HCT116 (cell line): ENCODE measurements around the gene TASP1. TPM values are rescaled to one million over a fixed set of nuclear protein-coding genes. Genes with fewer than 3 reads are reported as not detected.

Experiments
- ATAC-seq: fragments of 200-7000 bp; cut with Tn5 transposase; 2 replicates; pipeline ENCODE4 v1.9.1; 2020; ENCODE audit warnings: mild to moderate bottlenecking, moderate library complexity
- BruUV-seq: library from RNA; stranded (reverse); fragments of 400-500 nt; replicated peaks from 2 replicates; lab custom pipeline; 2021; lab: Mats Ljungman, UMichigan
- CTCF ChIA-PET: fragments of 300-600 bp; sonication (Branson Sonifier 250); formaldehyde crosslinking; loops from one replicate; lab custom pipeline; 2021; ENCODE audit warnings: antibody characterized with exemption; lab: Charles Lee
- POLR2A ChIA-PET: fragments of 300-600, 350-600 bp; sonication (Branson Sonifier 250); formaldehyde crosslinking; loops from one replicate; lab custom pipeline; 2021; ENCODE audit warnings: antibody characterized with exemption; lab: Charles Lee
- RAD21 ChIA-PET, 2 experiments: fragments of 300-600 bp; sonication (Branson Sonifier 250); formaldehyde crosslinking; loops; one replicate each; lab custom pipeline; 2023; ENCODE audit warnings: low total read pairs in 2 of 2; ENCODE audit not compliant: uncharacterized antibody in 2 of 2, unreplicated experiment in 2 of 2, low non-redundant PET in 1 of 2; lab: Charles Lee
- DNase-seq: peaks from one replicate; pipeline ENCODE4 v3.0.0-alpha.2; 2010; ENCODE audit warnings: low read depth, low spot score
- H2AFZ ChIP-seq: fragments of 200-600 bp; shearing (Covaris generic), sonication (generic); 2 replicates; pipeline ENCODE4 v1.6.1; 2017; ENCODE audit warnings: low read depth, mixed run types, mixed read lengths, antibody characterized with exemption, low read length; ENCODE audit not compliant: poor library complexity, severe bottlenecking
- H3K27ac ChIP-seq: 2 replicates; pipeline ENCODE4 v1.5.1; 2012; ENCODE audit warnings: low read depth, low read length
- H3K27me3 ChIP-seq: fragments of 200-600 bp; sonication (generic); 2 replicates; pipeline ENCODE4 v1.6.1; 2016; ENCODE audit warnings: mixed run types, low read length, mixed read lengths; ENCODE audit not compliant: insufficient read depth
- H3K36me3 ChIP-seq, 2 experiments: fragments of 200-500 bp in 1 of 2; fragments of 200-600 bp in 1 of 2; sonication (Bioruptor generic) in 1 of 2; sonication (generic) in 1 of 2; 2 replicates each; pipeline versions ENCODE4 v1.5.1 to v1.6.1; 2014 to 2016; ENCODE audit warnings: low read length in 2 of 2, inconsistent platforms in 1 of 2, mixed read lengths in 1 of 2, mixed run types in 1 of 2; ENCODE audit not compliant: insufficient read depth in 2 of 2, control insufficient read depth in 1 of 2
- H3K4me1 ChIP-seq, 2 experiments: fragments of 200-600 bp in 1 of 2; sonication (generic) in 1 of 2; 2 replicates each; pipeline versions ENCODE4 v1.5.1 to v1.6.1; 2012 to 2017; ENCODE audit warnings: low read length in 2 of 2, inconsistent platforms in 1 of 2, mild to moderate bottlenecking in 1 of 2, mixed read lengths in 1 of 2, mixed run types in 1 of 2, moderate library complexity in 1 of 2; ENCODE audit not compliant: insufficient read depth in 2 of 2, control insufficient read depth in 1 of 2
- H3K4me2 ChIP-seq: fragments of 200-600 bp; sonication (generic); 2 replicates; pipeline ENCODE4 v1.6.1; 2017; ENCODE audit warnings: mixed run types, low read length, mixed read lengths
- H3K4me3 ChIP-seq, 2 experiments: fragments of 200-600 bp in 1 of 2; sonication (generic) in 1 of 2; replicated peaks in 1 of 2; 2 replicates each; pipeline ENCODE4 v1.5.1; 2011 to 2016; ENCODE audit warnings: low read length in 2 of 2, control low read depth in 1 of 2, low read depth in 1 of 2, mild to moderate bottlenecking in 1 of 2, mixed read lengths in 1 of 2, mixed run types in 1 of 2
- H3K79me2 ChIP-seq: fragments of 200-600 bp; sonication (generic); 2 replicates; pipeline ENCODE4 v1.6.1; 2017; ENCODE audit warnings: mild to moderate bottlenecking, mixed run types, low read length, moderate library complexity, mixed read lengths; ENCODE audit not compliant: insufficient read depth
- H3K9ac ChIP-seq: fragments of 200-600 bp; sonication (generic); 2 replicates; pipeline ENCODE4 v1.6.1; 2016; ENCODE audit warnings: low read length, mixed read lengths
- H3K9me2 ChIP-seq: fragments of 200-600 bp; sonication (generic), shearing (Covaris generic); 2 replicates; pipeline ENCODE4 v1.6.1; 2017; ENCODE audit warnings: mixed run types, mild to moderate bottlenecking, moderate library complexity; ENCODE audit not compliant: insufficient read depth
- H3K9me3 ChIP-seq, 2 experiments: fragments of 200-500 bp in 1 of 2; fragments of 200-600 bp in 1 of 2; sonication (Bioruptor generic) in 1 of 2; sonication (generic) in 1 of 2; 2 replicates each; pipeline ENCODE4 v1.6.1; 2014 to 2017; ENCODE audit warnings: low read length in 2 of 2, mixed read lengths in 2 of 2, inconsistent platforms in 1 of 2, low read depth in 1 of 2, mild to moderate bottlenecking in 1 of 2, mixed run types in 1 of 2, moderate library complexity in 1 of 2; ENCODE audit not compliant: control insufficient read depth in 1 of 2, insufficient read depth in 1 of 2
- H4K20me1 ChIP-seq: fragments of 200-600 bp; sonication (generic), shearing (Covaris generic); 2 replicates; pipeline ENCODE4 v1.6.1; 2017; ENCODE audit warnings: mixed run types, mild to moderate bottlenecking, moderate library complexity; ENCODE audit not compliant: insufficient read depth
- CBX3 ChIP-seq: IDR thresholded peaks from 2 replicates; pipeline ENCODE4 v1.6.1; 2012; ENCODE audit warnings: low read depth
- CEBPB ChIP-seq: IDR thresholded peaks from 2 replicates; pipeline ENCODE4 v1.6.1; 2012; ENCODE audit warnings: low read depth
- ELF1 ChIP-seq: IDR thresholded peaks from 2 replicates; pipeline ENCODE4 v1.6.1; 2012; ENCODE audit warnings: low read depth, borderline replicate concordance
- JUND ChIP-seq: IDR thresholded peaks from 2 replicates; pipeline ENCODE4 v1.6.1; 2012
- POLR2AphosphoS5 ChIP-seq: IDR thresholded peaks from 2 replicates; pipeline ENCODE4 v1.6.1; 2011; ENCODE audit warnings: mild to moderate bottlenecking, low read depth, low read length, moderate library complexity
- RAD21 ChIP-seq: IDR thresholded peaks from 2 replicates; pipeline ENCODE4 v1.6.1; 2012; ENCODE audit warnings: low read depth, mild to moderate bottlenecking
- SIN3A ChIP-seq: IDR thresholded peaks from 2 replicates; pipeline ENCODE4 v1.6.1; 2012; ENCODE audit warnings: low read depth
- SP1 ChIP-seq: IDR thresholded peaks from 2 replicates; pipeline ENCODE4 v1.6.1; 2012; ENCODE audit warnings: low read depth
- ZNF274 ChIP-seq: fragments of 200-500 bp; sonication (Bioruptor generic); IDR thresholded peaks from 2 replicates; pipeline ENCODE4 v1.6.1; 2014; ENCODE audit warnings: mild to moderate bottlenecking, low read depth, low read length, inconsistent platforms
- intact Hi-C: fragments of 100-400 bp; cut with micrococcal nuclease; formaldehyde crosslinking; loops from 2 replicates; pipeline ENCODE4 v1.10.0; 2022
- total RNA-seq: library from RNA; stranded (reverse); gene quantifications from one replicate; pipeline ENCODE4 v1.2.1, GENCODE V29; 2021; ENCODE audit not compliant: unreplicated experiment
- TF ChIP-seq, protein P1 (sequence below): IDR thresholded peaks from 2 replicates; pipeline ENCODE4 v1.6.1; 2012
- TF ChIP-seq, protein P2 (sequence below): IDR thresholded peaks from 2 replicates; pipeline ENCODE4 v1.6.1; 2012; ENCODE audit warnings: low read depth
- TF ChIP-seq, protein P3 (sequence below): IDR thresholded peaks from 2 replicates; pipeline ENCODE4 v1.6.1; 2011; ENCODE audit warnings: mild to moderate bottlenecking, low read length, moderate library complexity; ENCODE audit not compliant: insufficient replicate concordance; ENCODE audit errors: extremely low read depth

Gene TASP1
- total RNA-seq, 1 experiment from 2014 or later: 19.1 TPM

DNA sequence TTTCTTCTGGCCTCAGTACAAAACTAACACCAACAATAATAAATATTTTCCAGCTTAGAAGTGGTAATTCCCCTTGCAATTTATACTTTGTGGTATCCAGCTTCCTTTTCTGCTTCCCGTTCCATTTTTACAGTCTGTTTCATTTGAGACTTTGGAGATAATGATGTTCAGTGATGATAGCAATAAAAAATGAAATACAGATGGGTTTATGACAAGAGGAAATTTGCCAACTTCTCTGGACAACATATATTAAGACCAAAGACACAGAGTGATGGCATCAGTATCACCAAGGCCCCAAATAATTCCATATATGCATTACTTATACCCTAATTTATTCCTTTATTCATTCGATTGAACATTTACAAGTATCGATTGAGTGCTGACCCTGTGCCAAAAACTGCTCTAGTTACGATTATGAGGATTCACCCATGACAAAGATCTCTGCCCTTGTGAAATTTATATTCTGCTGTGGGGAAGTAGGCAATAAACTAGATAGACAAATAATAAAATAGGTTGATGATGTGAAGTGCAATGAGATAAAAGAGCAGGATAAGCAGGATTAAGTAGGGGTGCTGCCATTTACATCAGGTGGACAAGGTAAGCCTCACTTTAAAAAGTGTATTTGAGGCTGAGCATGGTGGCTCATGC lies 18.1 kb upstream of the TASP1 start:
- intact Hi-C loops: no loop called here
- RAD21 ChIA-PET: no interaction called here
- no peaks in the 10 kb centered on the region for H3K79me2 ChIP-seq
- no peak overlapping the region for H3K27ac ChIP-seq
- no TSS peak for BruUV-seq
- no peak for ATAC-seq
- POLR2A ChIA-PET: no interaction called here
- CTCF ChIA-PET: no interaction called here
- no peaks in the 10 kb centered on the region for H3K36me3 ChIP-seq
- H4K20me1 ChIP-seq: no peaks in the 10 kb centered on the region
- no peak for TF ChIP-seq SIN3A
- TF ChIP-seq, all 23 proteins: peak for 0
- Histone ChIP-seq H2AFZ (no peak overlapping the region), H3K4me3 (no peak overlapping the region), H3K9me2 (no peaks in the 10 kb centered on the region), H3K9ac (no peak overlapping the region), H3K4me1 (peaks cover 4 to 14% of the 10 kb centered on the region in 2 experiments; a peak in 3 of 4 replicates), H3K27me3 (no peaks in the 10 kb centered on the region), H3K9me3 (no peaks in the 10 kb centered on the region), H3K4me2 (no peak overlapping the region)
- DNase-seq: no peak

DNA sequence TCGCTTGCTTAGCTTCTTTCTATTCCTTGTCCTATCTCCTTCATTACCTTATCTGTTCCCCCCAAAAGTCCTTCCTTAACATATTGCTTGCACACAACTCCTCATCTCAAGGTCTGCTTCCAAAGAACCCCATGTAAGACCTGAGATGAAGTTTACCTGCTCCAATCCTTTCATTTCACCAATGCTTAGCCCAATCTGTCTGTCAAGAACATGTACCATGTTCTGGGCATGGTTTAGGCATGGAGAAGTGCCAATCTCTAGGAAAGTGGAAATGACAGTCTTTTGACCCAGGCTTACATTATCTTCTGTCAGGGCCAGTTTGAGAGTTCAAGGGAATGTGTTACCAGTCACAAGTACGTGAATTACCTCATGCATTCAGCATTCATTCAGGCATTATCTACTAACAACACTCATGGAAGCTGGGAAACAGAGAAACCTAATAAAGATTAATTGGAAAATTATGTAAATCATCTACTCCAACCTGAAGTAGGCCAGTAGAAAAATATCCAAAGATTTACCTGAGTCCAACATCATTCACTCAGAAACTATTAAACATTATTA lies 15.8 kb upstream of the TASP1 start:
- Histone ChIP-seq H3K27me3 (no peaks in the 10 kb centered on the region), H2AFZ (no peak overlapping the region), H3K9me2 (no peaks in the 10 kb centered on the region), H3K9me3 (no peaks in the 10 kb centered on the region), H3K4me1 (peaks cover 4 to 14% of the 10 kb centered on the region in 2 experiments; a peak in 3 of 4 replicates), H3K9ac (no peak overlapping the region), H3K4me3 (no peak overlapping the region), H3K79me2 (no peaks in the 10 kb centered on the region), H3K36me3 (no peaks in the 10 kb centered on the region), H4K20me1 (no peaks in the 10 kb centered on the region), H3K27ac (no peak overlapping the region), H3K4me2 (no peak overlapping the region)
- intact Hi-C loops: no loop called here
- CTCF ChIA-PET: no interaction called here
- no TSS peak for BruUV-seq
- RAD21 ChIA-PET: no interaction called here
- no peak for ATAC-seq
- no peak for DNase-seq
- POLR2A ChIA-PET: no interaction called here
- TF ChIP-seq, protein P1, sequence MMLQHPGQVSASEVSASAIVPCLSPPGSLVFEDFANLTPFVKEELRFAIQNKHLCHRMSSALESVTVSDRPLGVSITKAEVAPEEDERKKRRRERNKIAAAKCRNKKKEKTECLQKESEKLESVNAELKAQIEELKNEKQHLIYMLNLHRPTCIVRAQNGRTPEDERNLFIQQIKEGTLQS: no peak
- no peak for TF ChIP-seq JUND
- TF ChIP-seq, protein P2, sequence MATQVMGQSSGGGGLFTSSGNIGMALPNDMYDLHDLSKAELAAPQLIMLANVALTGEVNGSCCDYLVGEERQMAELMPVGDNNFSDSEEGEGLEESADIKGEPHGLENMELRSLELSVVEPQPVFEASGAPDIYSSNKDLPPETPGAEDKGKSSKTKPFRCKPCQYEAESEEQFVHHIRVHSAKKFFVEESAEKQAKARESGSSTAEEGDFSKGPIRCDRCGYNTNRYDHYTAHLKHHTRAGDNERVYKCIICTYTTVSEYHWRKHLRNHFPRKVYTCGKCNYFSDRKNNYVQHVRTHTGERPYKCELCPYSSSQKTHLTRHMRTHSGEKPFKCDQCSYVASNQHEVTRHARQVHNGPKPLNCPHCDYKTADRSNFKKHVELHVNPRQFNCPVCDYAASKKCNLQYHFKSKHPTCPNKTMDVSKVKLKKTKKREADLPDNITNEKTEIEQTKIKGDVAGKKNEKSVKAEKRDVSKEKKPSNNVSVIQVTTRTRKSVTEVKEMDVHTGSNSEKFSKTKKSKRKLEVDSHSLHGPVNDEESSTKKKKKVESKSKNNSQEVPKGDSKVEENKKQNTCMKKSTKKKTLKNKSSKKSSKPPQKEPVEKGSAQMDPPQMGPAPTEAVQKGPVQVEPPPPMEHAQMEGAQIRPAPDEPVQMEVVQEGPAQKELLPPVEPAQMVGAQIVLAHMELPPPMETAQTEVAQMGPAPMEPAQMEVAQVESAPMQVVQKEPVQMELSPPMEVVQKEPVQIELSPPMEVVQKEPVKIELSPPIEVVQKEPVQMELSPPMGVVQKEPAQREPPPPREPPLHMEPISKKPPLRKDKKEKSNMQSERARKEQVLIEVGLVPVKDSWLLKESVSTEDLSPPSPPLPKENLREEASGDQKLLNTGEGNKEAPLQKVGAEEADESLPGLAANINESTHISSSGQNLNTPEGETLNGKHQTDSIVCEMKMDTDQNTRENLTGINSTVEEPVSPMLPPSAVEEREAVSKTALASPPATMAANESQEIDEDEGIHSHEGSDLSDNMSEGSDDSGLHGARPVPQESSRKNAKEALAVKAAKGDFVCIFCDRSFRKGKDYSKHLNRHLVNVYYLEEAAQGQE: no peak
- no peak for TF ChIP-seq ELF1
- TF ChIP-seq SP1: no peak
- TF ChIP-seq ZNF274: no peak
- no peak for TF ChIP-seq POLR2AphosphoS5
- no peak for TF ChIP-seq CEBPB
- TF ChIP-seq, protein P3, sequence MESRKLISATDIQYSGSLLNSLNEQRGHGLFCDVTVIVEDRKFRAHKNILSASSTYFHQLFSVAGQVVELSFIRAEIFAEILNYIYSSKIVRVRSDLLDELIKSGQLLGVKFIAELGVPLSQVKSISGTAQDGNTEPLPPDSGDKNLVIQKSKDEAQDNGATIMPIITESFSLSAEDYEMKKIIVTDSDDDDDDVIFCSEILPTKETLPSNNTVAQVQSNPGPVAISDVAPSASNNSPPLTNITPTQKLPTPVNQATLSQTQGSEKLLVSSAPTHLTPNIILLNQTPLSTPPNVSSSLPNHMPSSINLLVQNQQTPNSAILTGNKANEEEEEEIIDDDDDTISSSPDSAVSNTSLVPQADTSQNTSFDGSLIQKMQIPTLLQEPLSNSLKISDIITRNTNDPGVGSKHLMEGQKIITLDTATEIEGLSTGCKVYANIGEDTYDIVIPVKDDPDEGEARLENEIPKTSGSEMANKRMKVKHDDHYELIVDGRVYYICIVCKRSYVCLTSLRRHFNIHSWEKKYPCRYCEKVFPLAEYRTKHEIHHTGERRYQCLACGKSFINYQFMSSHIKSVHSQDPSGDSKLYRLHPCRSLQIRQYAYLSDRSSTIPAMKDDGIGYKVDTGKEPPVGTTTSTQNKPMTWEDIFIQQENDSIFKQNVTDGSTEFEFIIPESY: no peak
- TF ChIP-seq RAD21: no peak
- no peak for TF ChIP-seq CBX3
